HG03064 (cell line): Measurements from ENCODE around the gene SUSD1.
"Not testable (repeated sequence)": the region's sequence is repeated elsewhere in the genome, so short reads cannot be mapped to it uniquely, and the experiment has no call there.

Experiments
- ATAC-seq: cut with Tn5 transposase; IDR thresholded peaks from one replicate; pipeline ENCODE4 v1.9.1; 2021; ENCODE audit warnings: low read depth; ENCODE audit not compliant: unreplicated experiment

Gene SUSD1

GRCh38 chr9:112104401-112104800 lies 70.7 kb downstream of the SUSD1 start:
- ATAC-seq = no peak

GRCh38 chr9:112103405-112103804 lies 71.7 kb downstream of the SUSD1 start:
- ATAC-seq = no peak

- no peak for ATAC-seq
These were observed 77.1 kb downstream of the SUSD1 start for GRCh38 chr9:112097712-112098688.

GRCh38 chr9:112094948-112095681 lies 80.0 kb downstream of the SUSD1 start:
- no peak for ATAC-seq

- ATAC-seq = no peak
These were observed 80.9 kb downstream of the SUSD1 start for GRCh38 chr9:112094241-112094640.

GRCh38 chr9:112093870-112094216 lies 81.3 kb downstream of the SUSD1 start:
- ATAC-seq = no peak

- ATAC-seq = no peak
These were observed 81.8 kb downstream of the SUSD1 start for GRCh38 chr9:112093147-112093869.

- ATAC-seq = no peak
These were observed 83.3 kb downstream of the SUSD1 start for GRCh38 chr9:112091810-112092209.

GRCh38 chr9:112087506-112087905 lies 87.6 kb downstream of the SUSD1 start:
- ATAC-seq = no peak

- no peak for ATAC-seq
These were observed 88.5 kb downstream of the SUSD1 start for GRCh38 chr9:112086627-112087026.

- no peak for ATAC-seq
These were observed 90.2 kb downstream of the SUSD1 start for GRCh38 chr9:112084907-112085306.

GRCh38 chr9:112084334-112084733 lies 90.8 kb downstream of the SUSD1 start:
- no peak for ATAC-seq

GRCh38 chr9:112081918-112082729 lies 93.0 kb downstream of the SUSD1 start:
- no peak for ATAC-seq

- no peak for ATAC-seq
These were observed 94.1 kb downstream of the SUSD1 start for GRCh38 chr9:112080831-112081542.

- ATAC-seq = no peak
These were observed 96.7 kb downstream of the SUSD1 start for GRCh38 chr9:112078432-112078831.

GRCh38 chr9:112076814-112077213 lies 98.3 kb downstream of the SUSD1 start:
- ATAC-seq = no peak

- ATAC-seq = no peak
These were observed 100.1 kb downstream of the SUSD1 start for GRCh38 chr9:112075009-112075378.

GRCh38 chr9:112074250-112075008 lies 100.7 kb downstream of the SUSD1 start:
- no peak for ATAC-seq

GRCh38 chr9:112073639-112074173 lies 101.4 kb downstream of the SUSD1 start:
- not testable (repeated sequence) for ATAC-seq
